Measurements from ENCODE around the gene MBOAT2.
A peak's percentile ranks its signal among the peaks of the same experiment; 100 is the strongest.

MBOAT2 gene

DNA sequence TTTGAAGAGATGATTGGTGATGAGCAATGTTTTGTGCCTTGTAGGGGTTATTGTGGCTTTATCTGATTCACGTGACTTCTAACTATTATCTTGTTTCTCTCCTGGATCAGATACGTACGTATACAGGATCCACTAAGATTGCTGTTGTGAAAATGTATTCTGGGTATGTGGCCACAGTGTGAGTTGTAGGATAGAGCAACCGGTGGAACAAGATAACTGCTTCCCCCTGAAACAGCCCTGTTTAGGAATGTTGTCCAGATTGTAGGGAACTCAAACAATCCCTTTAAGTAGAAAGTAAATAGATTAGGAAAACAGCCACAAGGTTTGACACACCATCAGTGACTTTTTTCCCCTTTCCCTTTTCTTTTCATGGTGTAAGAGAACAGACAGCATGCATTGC, 22.3 kb upstream of the MBOAT2 start:
- Mint-ChIP-seq H3K9me3 (no peaks in the 10 kb centered on the region), H3K36me3 (no peaks in the 10 kb centered on the region), H3K27ac (no peak overlapping the region), H3K4me1 (no peaks in the 10 kb centered on the region), H3K4me3 (no peak overlapping the region), H3K27me3 (peaks cover 25% of the 10 kb centered on the region)

DNA sequence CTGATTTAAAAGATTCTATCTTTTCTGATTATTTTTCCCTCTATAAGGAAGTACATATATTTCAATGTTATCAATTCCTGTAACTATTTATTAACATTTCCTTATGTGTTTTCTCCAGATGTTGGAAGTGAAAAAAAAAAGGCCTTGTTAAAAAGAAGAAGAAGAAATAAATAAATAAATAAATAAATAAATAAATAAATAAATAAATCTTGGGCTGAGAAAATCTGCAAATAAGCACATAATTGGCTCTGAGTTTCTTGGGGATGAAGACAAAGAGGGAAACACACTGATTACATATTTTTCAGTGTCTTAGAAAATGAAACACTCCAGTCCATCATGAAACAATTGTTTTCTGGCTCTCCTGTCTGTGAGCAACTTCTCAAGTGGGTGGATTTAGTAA, 21.1 kb upstream of the MBOAT2 start:
- no peaks in the 10 kb centered on the region for H3K4me1 Mint-ChIP-seq
- peaks cover 22% of the 10 kb centered on the region for H3K27me3 Mint-ChIP-seq
- H3K36me3 Mint-ChIP-seq: no peaks in the 10 kb centered on the region
- H3K27ac Mint-ChIP-seq: no peak overlapping the region
- no peak overlapping the region for H3K4me3 Mint-ChIP-seq
- H3K9me3 Mint-ChIP-seq: no peaks in the 10 kb centered on the region

DNA sequence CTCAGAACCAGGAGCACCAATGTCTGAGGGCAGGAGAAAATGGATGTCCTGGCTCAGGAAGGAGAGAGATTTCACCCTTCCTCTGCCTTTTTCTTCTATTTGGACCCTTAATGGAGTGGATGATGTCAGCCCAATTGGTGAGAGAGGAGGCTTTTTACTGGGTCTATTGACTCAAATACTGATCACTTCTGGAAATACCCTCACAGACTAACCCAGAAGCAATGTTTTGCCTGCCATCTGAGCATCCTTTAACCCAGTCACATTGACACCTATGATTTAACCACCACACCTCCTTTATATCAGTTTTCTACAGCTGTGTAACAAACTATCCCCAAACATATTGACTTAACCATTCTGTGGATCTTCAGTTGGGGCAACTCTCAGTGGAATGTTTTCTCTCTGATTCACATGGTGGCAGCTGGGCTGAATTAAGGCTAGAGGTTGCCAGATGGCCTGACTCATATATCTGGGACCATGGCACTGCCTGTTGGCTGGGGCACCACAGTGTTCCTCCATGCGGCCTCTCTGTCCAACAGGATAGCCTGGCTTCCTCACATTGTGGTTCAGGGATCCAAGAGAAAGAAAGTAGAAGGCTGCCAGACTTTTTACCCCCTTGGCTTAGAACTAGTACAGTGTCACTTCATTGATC, 18.2 kb upstream of the MBOAT2 start:
- Mint-ChIP-seq H3K27ac (no peak overlapping the region), H3K4me1 (no peaks in the 10 kb centered on the region), H3K27me3 (peaks cover 15% of the 10 kb centered on the region), H3K9me3 (no peaks in the 10 kb centered on the region), H3K36me3 (no peaks in the 10 kb centered on the region), H3K4me3 (no peak overlapping the region)

DNA sequence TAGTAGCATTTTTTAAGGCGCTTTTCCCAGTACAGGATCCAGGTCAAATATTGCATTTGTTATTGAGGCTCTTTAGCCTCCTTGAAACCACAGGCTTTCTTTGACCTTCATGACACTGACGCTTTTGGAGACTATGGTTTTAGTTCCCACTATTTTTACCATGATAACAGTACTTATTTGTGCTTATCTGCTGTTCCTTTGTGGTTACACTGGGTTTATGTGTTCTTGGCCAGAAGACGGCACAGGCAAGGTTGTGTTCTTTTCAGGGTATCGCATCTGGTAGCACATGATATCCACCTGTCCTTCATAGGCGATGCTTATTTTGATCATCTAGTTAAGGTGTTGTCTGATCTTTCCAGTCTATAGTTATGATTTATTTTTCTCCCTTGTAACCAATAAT, 16.8 kb upstream of the MBOAT2 start:
- H3K36me3 Mint-ChIP-seq: no peaks in the 10 kb centered on the region
- no peak overlapping the region for H3K27ac Mint-ChIP-seq
- H3K27me3 Mint-ChIP-seq: peaks cover 10% of the 10 kb centered on the region
- H3K4me3 Mint-ChIP-seq: no peak overlapping the region
- no peaks in the 10 kb centered on the region for H3K4me1 Mint-ChIP-seq
- no peaks in the 10 kb centered on the region for H3K9me3 Mint-ChIP-seq

DNA sequence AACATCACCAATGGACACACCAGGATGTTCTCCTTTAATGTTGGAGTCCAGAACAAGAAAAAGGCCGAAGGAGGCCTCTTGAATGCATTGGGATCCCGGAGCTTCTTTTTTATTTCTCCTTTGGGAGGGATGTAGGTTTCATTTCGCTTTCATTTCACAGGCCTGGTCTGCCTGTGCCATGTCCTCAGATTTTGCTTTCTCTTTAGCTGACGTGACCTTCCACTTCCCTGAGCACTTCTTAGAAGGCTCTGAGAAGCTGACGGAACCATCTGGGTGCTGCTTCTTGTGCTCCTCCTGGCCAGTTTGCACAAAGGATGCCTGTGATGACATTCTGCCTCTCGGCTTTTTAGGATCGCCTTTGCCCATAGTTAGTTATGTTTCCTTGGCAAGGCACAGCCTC, 15.1 kb upstream of the MBOAT2 start:
- H3K27ac Mint-ChIP-seq: no peak overlapping the region
- no peak overlapping the region for H3K4me3 Mint-ChIP-seq
- peaks cover 9% of the 10 kb centered on the region for H3K27me3 Mint-ChIP-seq
- H3K9me3 Mint-ChIP-seq: no peaks in the 10 kb centered on the region
- no peaks in the 10 kb centered on the region for H3K4me1 Mint-ChIP-seq
- H3K36me3 Mint-ChIP-seq: no peaks in the 10 kb centered on the region

DNA sequence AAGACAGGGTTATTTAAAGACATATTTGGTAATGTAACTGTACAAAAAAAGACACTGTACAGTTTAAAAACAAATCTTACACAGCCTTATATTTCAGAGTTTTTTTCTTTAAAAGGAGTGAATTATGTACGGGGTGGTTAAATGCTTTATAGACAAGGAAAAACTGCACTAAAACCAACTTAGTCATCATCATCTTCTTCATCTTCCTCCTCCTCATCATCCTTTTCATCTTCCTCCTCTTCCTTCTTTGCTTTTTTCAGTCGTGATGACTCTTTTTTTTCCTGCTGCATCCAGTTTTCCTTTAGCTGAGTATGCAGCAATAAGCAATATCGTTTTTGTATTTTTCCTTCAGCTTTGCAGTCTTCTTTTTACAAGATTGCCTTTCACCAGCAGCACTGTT, 14.6 kb upstream of the MBOAT2 start:
- Mint-ChIP-seq H3K9me3 (no peaks in the 10 kb centered on the region), H3K27ac (no peak overlapping the region), H3K4me1 (no peaks in the 10 kb centered on the region), H3K27me3 (peaks cover 7% of the 10 kb centered on the region), H3K4me3 (no peak overlapping the region), H3K36me3 (no peaks in the 10 kb centered on the region)

DNA sequence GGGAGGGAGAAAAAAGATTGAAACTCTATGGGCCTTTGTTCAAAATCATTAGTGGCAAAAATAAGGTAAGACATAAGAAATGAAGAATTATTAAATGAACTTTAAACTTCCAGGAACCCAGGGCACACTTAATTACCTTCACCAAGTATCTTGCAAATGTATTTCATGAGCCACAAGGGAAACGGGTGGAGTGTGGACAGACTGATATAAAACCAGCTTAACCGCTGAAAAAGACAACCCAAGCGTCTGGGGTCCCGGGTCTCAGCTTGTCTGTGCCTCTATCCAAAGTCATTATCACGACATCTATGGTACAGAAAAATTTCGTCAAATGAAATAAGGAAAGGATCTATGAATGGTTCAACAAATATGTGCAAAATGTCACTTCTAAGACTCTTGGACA, 13.9 kb upstream of the MBOAT2 start:
- H3K27ac Mint-ChIP-seq: no peak overlapping the region
- no peaks in the 10 kb centered on the region for H3K4me1 Mint-ChIP-seq
- no peak overlapping the region for H3K4me3 Mint-ChIP-seq
- peaks cover 6% of the 10 kb centered on the region for H3K27me3 Mint-ChIP-seq
- no peaks in the 10 kb centered on the region for H3K9me3 Mint-ChIP-seq
- H3K36me3 Mint-ChIP-seq: no peaks in the 10 kb centered on the region

DNA sequence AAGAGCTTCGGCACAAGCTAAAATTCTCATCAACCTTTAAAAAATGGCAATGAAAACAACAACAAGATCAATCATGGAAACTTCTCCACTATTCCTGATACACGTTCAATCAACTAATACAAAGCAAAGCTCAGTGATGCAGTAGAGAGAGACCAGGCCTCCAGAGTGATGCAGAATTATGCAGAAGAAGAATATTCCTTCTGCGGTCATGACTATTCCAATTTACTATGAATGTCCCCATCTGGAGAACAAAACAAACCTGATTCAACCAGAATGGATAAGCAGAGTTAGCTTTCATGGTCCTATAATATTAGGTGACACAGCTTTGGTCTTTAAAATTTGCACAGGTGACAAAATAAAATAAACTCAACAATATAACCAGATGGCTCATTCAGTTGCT, 12.5 kb upstream of the MBOAT2 start:
- no peak overlapping the region for H3K27ac Mint-ChIP-seq
- H3K9me3 Mint-ChIP-seq: no peaks in the 10 kb centered on the region
- no peak overlapping the region for H3K4me3 Mint-ChIP-seq
- no peaks in the 10 kb centered on the region for H3K4me1 Mint-ChIP-seq
- peaks cover 4% of the 10 kb centered on the region for H3K27me3 Mint-ChIP-seq
- no peaks in the 10 kb centered on the region for H3K36me3 Mint-ChIP-seq

DNA sequence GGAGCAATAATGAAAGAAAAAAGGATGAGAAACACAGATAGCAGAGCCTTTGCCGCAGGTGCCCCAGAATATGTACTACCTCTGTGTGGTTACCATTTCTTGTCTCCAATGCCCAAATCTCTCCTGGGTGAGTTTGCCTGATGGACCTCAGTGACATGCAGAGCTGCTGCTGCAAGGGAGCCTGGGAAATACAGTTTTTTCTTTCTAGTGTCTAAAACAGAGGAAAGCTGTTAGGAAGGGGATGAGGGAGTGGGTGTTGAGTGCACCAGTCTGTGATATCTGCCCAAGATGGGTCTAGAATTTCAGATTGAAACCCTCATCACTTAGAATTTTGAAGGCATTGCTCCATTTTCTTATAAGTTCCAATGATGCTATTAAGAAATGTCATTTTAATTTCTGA, 9.9 kb upstream of the MBOAT2 start:
- Mint-ChIP-seq H3K9me3 (no peaks in the 10 kb centered on the region), H3K27me3 (peaks cover 4% of the 10 kb centered on the region), H3K4me3 (no peak overlapping the region), H3K27ac (no peak overlapping the region), H3K4me1 (no peaks in the 10 kb centered on the region), H3K36me3 (no peaks in the 10 kb centered on the region)

DNA sequence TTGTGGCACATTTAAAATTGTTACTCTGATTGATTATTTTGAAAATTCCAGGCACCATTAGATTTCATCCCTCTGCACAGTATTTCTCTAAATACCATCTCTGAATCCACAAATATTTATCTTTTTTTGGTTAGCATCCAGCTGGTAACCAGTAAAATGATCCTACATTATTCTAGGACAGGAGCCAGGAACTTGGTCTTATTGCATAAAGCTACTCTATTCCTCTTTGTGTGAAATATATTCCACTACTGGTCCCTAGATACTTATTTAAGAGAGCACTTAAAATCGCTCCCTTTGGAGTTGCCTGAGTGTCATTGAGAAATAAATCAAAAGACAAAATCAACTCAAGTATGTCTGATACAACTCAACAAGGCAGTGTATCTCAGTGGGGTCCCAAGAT, 7.4 kb upstream of the MBOAT2 start:
- no peak overlapping the region for H3K4me3 Mint-ChIP-seq
- no peak overlapping the region for H3K27ac Mint-ChIP-seq
- no peaks in the 10 kb centered on the region for H3K4me1 Mint-ChIP-seq
- peaks cover 2% of the 10 kb centered on the region for H3K27me3 Mint-ChIP-seq
- H3K9me3 Mint-ChIP-seq: no peaks in the 10 kb centered on the region
- no peaks in the 10 kb centered on the region for H3K36me3 Mint-ChIP-seq

DNA sequence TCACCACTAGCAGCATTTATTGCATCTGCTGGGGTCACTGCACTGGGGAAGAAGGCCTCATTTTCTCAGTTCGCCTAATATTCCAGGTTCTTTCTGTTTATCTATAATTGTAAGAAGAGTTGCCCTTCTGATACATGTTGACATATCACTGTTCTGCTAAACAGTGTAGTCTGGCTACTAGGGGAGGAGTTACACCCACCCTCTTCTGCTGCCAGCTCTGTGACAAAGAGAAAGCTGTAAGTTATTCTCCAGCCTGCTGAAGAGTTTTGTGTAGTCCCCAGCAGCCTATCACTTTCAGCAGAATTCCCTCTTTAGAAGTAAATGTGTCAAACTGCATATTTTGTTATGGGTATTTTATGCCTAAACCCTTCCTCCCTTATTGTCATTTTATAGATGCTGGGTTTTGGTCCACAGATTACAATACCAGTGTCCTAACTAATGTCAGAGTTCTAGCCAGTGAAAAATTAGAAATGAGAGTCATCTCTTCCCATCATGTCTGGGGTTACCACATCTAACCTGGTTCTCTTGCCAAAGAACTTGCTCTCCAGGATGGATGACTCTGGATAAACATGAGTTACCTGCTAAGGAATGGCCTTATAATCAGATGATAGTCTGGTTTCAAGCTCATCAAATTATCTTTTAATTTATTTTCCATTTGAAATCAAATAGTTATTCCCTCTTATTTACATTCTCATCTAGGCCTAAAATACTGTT, 5.6 kb upstream of the MBOAT2 start:
- Mint-ChIP-seq H3K4me3 (no peak overlapping the region), H3K27me3 (peaks cover 2% of the 10 kb centered on the region), H3K9me3 (no peaks in the 10 kb centered on the region), H3K36me3 (no peaks in the 10 kb centered on the region), H3K4me1 (peaks cover 4% of the 10 kb centered on the region), H3K27ac (no peak overlapping the region)

DNA sequence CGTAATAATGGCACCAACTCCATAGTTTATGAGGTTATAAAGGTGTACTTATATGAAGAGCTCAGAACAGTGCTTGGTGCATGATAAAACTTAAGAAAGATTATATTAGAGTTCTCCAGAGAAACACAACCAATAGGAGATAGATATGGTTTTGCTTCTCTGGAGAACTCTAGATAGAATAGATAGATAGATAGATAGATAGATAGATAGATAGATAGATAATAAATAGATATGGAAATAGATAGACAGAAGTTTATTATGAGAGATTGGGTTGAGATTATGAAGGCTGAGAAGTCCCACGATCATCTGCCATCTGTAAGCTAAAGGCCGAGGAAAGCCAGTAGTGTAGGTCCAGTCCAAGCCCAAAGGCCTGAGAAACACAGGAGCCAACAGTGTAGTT, 2.9 kb upstream of the MBOAT2 start:
- Mint-ChIP-seq H3K27ac (no peak overlapping the region), H3K4me3 (no peak overlapping the region), H3K9me3 (no peaks in the 10 kb centered on the region), H3K27me3 (no peaks in the 10 kb centered on the region), H3K36me3 (no peaks in the 10 kb centered on the region), H3K4me1 (peaks cover 11% of the 10 kb centered on the region)

DNA sequence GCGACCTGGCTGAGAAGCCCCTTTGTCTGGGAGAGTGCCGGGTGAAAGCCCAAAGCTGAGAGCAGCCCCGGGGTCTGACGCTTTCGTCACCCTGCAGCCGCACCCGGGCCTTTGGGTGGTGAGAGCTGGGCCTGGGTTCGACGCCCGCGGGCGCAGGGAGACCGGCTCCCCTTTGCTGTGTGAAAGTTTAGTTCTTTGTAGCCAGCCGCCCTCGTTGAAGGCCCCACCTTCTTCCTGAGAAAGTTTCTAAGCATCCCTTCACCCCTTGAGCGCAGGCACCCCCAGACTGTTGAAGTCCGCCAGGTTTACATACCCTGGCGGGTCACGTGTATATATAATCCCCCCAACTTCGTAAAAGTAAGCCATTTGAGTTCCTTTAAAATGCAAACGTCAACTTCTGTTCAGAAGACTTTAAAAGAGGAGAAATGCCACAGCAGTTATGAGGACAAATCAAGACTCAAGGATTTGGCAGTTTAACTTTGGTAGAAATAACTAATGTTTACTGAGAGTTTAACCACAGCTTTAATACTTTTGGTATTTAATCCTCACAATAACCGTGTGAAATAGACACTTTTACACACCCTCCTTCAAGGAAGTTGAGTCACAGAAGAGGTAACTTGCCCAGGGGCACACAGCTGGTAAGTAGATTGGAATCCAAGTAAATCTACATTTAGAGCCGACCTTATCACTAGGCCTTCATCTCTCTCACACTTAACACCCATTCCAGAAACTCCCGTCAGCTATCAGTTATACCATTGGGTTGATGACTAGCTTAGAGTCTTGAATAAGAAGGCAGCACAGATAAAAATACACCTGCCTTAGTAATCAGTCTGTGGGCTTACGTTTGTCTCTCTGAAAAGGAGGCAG, 1.1 kb upstream of the MBOAT2 start:
- no peaks in the 10 kb centered on the region for H3K9me3 Mint-ChIP-seq
- peak overlapping the region; percentile 86 for H3K4me3 Mint-ChIP-seq
- peaks cover 16% of the 10 kb centered on the region for H3K4me1 Mint-ChIP-seq
- H3K27me3 Mint-ChIP-seq: no peaks in the 10 kb centered on the region
- no peaks in the 10 kb centered on the region for H3K36me3 Mint-ChIP-seq
- no peak overlapping the region for H3K27ac Mint-ChIP-seq

DNA sequence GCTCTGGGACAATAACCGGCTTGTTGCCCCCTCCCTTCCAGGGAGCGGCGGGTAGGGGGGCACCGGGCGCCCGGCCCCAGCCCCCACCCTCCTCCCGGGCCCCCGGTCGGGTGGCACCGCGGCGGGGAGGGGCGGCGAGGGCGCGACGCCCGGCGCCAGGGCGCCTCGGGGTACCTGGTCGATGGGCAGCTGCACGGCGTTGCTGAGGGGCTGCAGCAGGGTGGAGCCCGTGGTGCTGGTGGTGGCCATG, 193 bp downstream of the MBOAT2 start:
- no peaks in the 10 kb centered on the region for H3K36me3 Mint-ChIP-seq
- no peaks in the 10 kb centered on the region for H3K9me3 Mint-ChIP-seq
- no peak overlapping the region for H3K4me3 Mint-ChIP-seq
- peaks cover 17% of the 10 kb centered on the region for H3K4me1 Mint-ChIP-seq
- H3K27me3 Mint-ChIP-seq: no peaks in the 10 kb centered on the region
- H3K27ac Mint-ChIP-seq: no peak overlapping the region

DNA sequence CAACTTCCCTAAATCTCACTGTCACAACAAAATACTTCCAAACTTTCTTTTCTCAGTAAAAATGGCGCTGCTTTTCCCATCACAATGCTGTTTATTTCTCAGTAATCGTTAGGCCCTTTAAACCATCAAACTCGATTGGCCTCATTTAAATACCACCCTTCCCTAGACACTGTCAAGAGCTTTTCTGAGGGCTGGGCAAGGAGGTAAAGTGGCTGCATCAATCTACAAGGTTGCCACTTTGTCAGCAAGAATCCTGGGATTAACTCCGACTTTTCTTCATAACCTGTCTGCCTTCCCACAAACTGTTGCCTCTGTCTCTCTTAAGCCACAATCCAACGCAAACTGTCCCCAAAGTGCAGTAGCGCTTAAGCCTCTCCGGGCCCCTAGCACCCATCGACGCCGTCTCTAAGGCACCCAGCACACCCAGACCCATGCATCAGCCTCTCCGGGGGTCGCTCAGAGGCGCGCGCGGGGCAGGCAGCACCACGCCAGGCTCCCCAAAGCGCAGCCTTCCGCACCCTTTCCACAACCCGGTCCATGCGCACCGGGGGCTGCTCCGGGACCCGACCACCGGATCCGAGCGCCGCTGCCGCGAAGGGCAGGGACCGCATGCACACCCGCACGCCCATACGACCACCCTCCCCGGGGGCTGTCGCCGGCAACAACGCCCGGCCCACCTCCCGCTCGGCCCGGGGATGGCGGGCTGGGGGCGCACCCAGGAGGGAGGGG, 683 bp downstream of the MBOAT2 start:
- Mint-ChIP-seq H3K36me3 (no peaks in the 10 kb centered on the region), H3K4me3 (peak overlapping the region; percentile 82), H3K27ac (no peak overlapping the region), H3K4me1 (peaks cover 17% of the 10 kb centered on the region), H3K27me3 (no peaks in the 10 kb centered on the region), H3K9me3 (no peaks in the 10 kb centered on the region)

DNA sequence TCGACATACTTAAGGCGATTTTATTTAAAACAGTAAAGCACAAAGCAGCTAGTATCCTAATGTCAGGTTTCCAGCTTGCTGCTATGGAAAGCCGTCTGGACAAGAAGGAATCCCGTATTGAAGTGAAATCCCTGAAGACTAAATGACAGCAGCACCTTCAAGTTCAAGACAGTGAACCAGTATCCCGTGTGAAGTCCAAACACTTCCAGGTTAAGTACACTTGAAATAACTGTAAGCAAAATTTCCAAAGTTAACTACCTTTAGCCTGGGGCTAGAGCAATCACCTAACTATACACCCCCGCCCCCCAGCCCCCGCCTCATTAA, 1.2 kb downstream of the MBOAT2 start:
- Mint-ChIP-seq H3K36me3 (no peaks in the 10 kb centered on the region), H3K4me3 (peak overlapping the region; percentile 82), H3K4me1 (peaks cover 17% of the 10 kb centered on the region), H3K9me3 (no peaks in the 10 kb centered on the region), H3K27me3 (no peaks in the 10 kb centered on the region), H3K27ac (no peak overlapping the region)
